SK-N-SH (cell line): ENCODE data around the gene COPS3. TPM values are rescaled to one million over a fixed set of nuclear protein-coding genes. Genes with fewer than 3 reads are reported as not detected.
A peak's percentile ranks its signal among the peaks of the same experiment; 100 is the strongest.
"Not testable (repeated sequence)": the region's sequence is repeated elsewhere in the genome, so short reads cannot be mapped to it uniquely, and the experiment has no call there.

Experiments
- CTCF ChIA-PET: fragments of 300-600, 350-600 bp; formaldehyde crosslinking; extraction: SDS; loops from one replicate; lab custom pipeline; 2021; lab: Yijun Ruan, JAX
- POLR2A ChIA-PET: fragments of 350-600 bp; sonication (Branson Sonifier 250); formaldehyde crosslinking; extraction: SDS; loops from one replicate; lab custom pipeline; 2020; ENCODE audit warnings: antibody characterized with exemption, inconsistent platforms; lab: Yijun Ruan, JAX
- DNase-seq: peaks from one replicate; pipeline ENCODE4 v3.0.0; 2012
- H2AFZ ChIP-seq: fragments of 200-600 bp; sonication (generic); 2 replicates; pipeline ENCODE4 v1.8.1; 2016; ENCODE audit warnings: antibody characterized with exemption, mild to moderate bottlenecking, low read depth
- H3F3A ChIP-seq: fragments of 200-600 bp; sonication (generic); replicated peaks from 2 replicates; pipeline ENCODE3; 2016; ENCODE audit warnings: antibody characterized with exemption, mild to moderate bottlenecking; ENCODE audit not compliant: insufficient read depth
- H3K27ac ChIP-seq, 2 experiments: fragments of 200-500 bp in 1 of 2; fragments of 200-600 bp in 1 of 2; sonication (Bioruptor generic) in 1 of 2; sonication (generic), shearing (Covaris generic) in 1 of 2; 2 replicates each; pipeline versions ENCODE4 v1.5.1 to v1.6.1; 2014 to 2016; ENCODE audit warnings: low read depth in 2 of 2, inconsistent platforms in 1 of 2, low read length in 1 of 2, mild to moderate bottlenecking in 1 of 2, mixed read lengths in 1 of 2
- H3K27me3 ChIP-seq: fragments of 200-600 bp; sonication (generic), shearing (Covaris generic); 2 replicates; pipeline ENCODE4 v1.6.1; 2016; ENCODE audit warnings: mixed run types; ENCODE audit not compliant: insufficient read depth
- H3K36me3 ChIP-seq, 2 experiments: fragments of 200-500 bp in 1 of 2; fragments of 200-600 bp in 1 of 2; sonication (Bioruptor generic) in 1 of 2; sonication (generic) in 1 of 2; replicated peaks in 1 of 2; 2 replicates each; pipeline versions ENCODE3 to v1.5.1; 2014 to 2016; ENCODE audit warnings: low read length in 1 of 2, mild to moderate bottlenecking in 1 of 2; ENCODE audit not compliant: insufficient read depth in 2 of 2, control insufficient read depth in 1 of 2
- H3K4me1 ChIP-seq, 2 experiments: fragments of 200-500 bp in 1 of 2; fragments of 200-600 bp in 1 of 2; sonication (Bioruptor generic) in 1 of 2; sonication (generic), shearing (Covaris generic) in 1 of 2; 2 replicates each; pipeline versions ENCODE4 v1.5.1 to v1.6.1; 2014 to 2016; ENCODE audit warnings: low read depth in 1 of 2, low read length in 1 of 2, mixed run types in 1 of 2; ENCODE audit not compliant: insufficient read depth in 2 of 2, control insufficient read depth in 1 of 2
- H3K4me2 ChIP-seq: fragments of 200-600 bp; sonication (generic), shearing (Covaris generic); 2 replicates; pipeline ENCODE4 v1.6.1; 2017; ENCODE audit warnings: mixed run types
- H3K4me3 ChIP-seq, 2 experiments: fragments of 200-500 bp in 1 of 2; fragments of 200-600 bp in 1 of 2; sonication (Bioruptor generic) in 1 of 2; sonication (generic), shearing (Covaris generic) in 1 of 2; 2 replicates each; pipeline versions ENCODE4 v1.5.1 to v1.8.1; 2014 to 2016; ENCODE audit warnings: low read depth in 2 of 2, inconsistent platforms in 1 of 2, low read length in 1 of 2, mild to moderate bottlenecking in 1 of 2, mixed read lengths in 1 of 2, moderate library complexity in 1 of 2
- H3K79me2 ChIP-seq: fragments of 200-600 bp; sonication (generic); 2 replicates; pipeline ENCODE4 v1.8.1; 2017; ENCODE audit warnings: mild to moderate bottlenecking; ENCODE audit not compliant: insufficient read depth
- H3K9ac ChIP-seq: fragments of 200-600 bp; sonication (generic); 2 replicates; pipeline ENCODE4 v1.6.1; 2017; ENCODE audit warnings: mixed run types
- H3K9me2 ChIP-seq: fragments of 200-600 bp; sonication (generic); 2 replicates; pipeline ENCODE4 v1.6.1; 2017; ENCODE audit warnings: mixed run types
- H3K9me3 ChIP-seq: fragments of 200-600 bp; sonication (generic); 2 replicates; pipeline ENCODE4 v1.6.1; 2017; ENCODE audit warnings: mixed run types, mild to moderate bottlenecking, moderate library complexity
- H4K20me1 ChIP-seq: fragments of 200-600 bp; sonication (generic); 2 replicates; pipeline ENCODE4 v1.6.1; 2017; ENCODE audit warnings: mild to moderate bottlenecking, mixed run types; ENCODE audit not compliant: insufficient read depth
- EP300 ChIP-seq, 2 experiments: IDR thresholded peaks; 2 replicates each; pipeline versions ENCODE4 v1.4.0 to v1.6.1; 2012; ENCODE audit warnings: borderline replicate concordance in 1 of 2, low read depth in 1 of 2, low read length in 1 of 2
- EZH2phosphoT487 ChIP-seq: fragments of 200-600 bp; sonication (generic); IDR thresholded peaks from 2 replicates; pipeline ENCODE4 v1.6.1; 2017; ENCODE audit warnings: low read depth, mixed run types, mild to moderate bottlenecking, antibody characterized with exemption, moderate library complexity, borderline replicate concordance
- FOSL2 ChIP-seq: IDR thresholded peaks from 2 replicates; pipeline ENCODE4 v1.4.0; 2012; ENCODE audit warnings: low read depth, mild to moderate bottlenecking, moderate library complexity, borderline replicate concordance
- GATA2 ChIP-seq: sonication (generic); formaldehyde crosslinking; IDR thresholded peaks from 2 replicates; pipeline ENCODE4 v1.5.0; 2020; ENCODE audit warnings: mild to moderate bottlenecking, missing genetic modification reagents
- JUND ChIP-seq: IDR thresholded peaks from 2 replicates; pipeline ENCODE4 v1.4.0; 2012
- MEF2A ChIP-seq: IDR thresholded peaks from 2 replicates; pipeline ENCODE4 v1.4.0; 2012; ENCODE audit warnings: low read depth, borderline replicate concordance
- MXI1 ChIP-seq: IDR thresholded peaks from 2 replicates; pipeline ENCODE4 v1.6.1; 2012; ENCODE audit warnings: mild to moderate bottlenecking, low read depth, low read length, improper control_type of control experiment
- NFIC ChIP-seq: IDR thresholded peaks from 2 replicates; pipeline ENCODE4 v1.4.0; 2012; ENCODE audit warnings: borderline replicate concordance
- POLR2AphosphoS5 ChIP-seq: IDR thresholded peaks from 2 replicates; pipeline ENCODE4 v1.6.1; 2012; ENCODE audit warnings: low read depth, low read length
- RAD21 ChIP-seq: IDR thresholded peaks from 2 replicates; pipeline ENCODE4 v1.6.1; 2012; ENCODE audit warnings: mild to moderate bottlenecking, low read length
- RCOR1 ChIP-seq: fragments of 150-350 bp; IDR thresholded peaks from 2 replicates; pipeline ENCODE4 v1.6.1; 2017; ENCODE audit warnings: antibody characterized with exemption, low read length
- RFX5 ChIP-seq: IDR thresholded peaks from 2 replicates; pipeline ENCODE4 v1.6.1; 2012; ENCODE audit warnings: mild to moderate bottlenecking, improper control_type of control experiment, low read length
- RXRA ChIP-seq: IDR thresholded peaks from 2 replicates; pipeline ENCODE4 v1.4.0; 2012; ENCODE audit warnings: low read depth, mild to moderate bottlenecking, borderline replicate concordance
- SMC3 ChIP-seq: IDR thresholded peaks from 2 replicates; pipeline ENCODE4 v1.6.1; 2012; ENCODE audit warnings: low read depth, low read length, improper control_type of control experiment
- TCF12 ChIP-seq: IDR thresholded peaks from 2 replicates; pipeline ENCODE4 v1.4.0; 2012
- TEAD4 ChIP-seq: IDR thresholded peaks from 2 replicates; pipeline ENCODE4 v1.4.0; 2012; ENCODE audit warnings: mild to moderate bottlenecking, borderline replicate concordance; ENCODE audit not compliant: insufficient read depth
- YY1 ChIP-seq: IDR thresholded peaks from 2 replicates; pipeline ENCODE4 v1.4.0; 2012; ENCODE audit warnings: low read depth, mild to moderate bottlenecking
- WGBS: methylation state at CpG from one replicate; pipeline ENCODE4 v1.1.6; 2017; ENCODE audit warnings: low lambda C conversion rate; 5-methylcytosine and 5-hydroxymethylcytosine counted together
- polyA plus RNA-seq, 3 experiments: library from polyadenylated mRNA; depleted of rRNA; stranded (reverse); fragments of >200 nt; gene quantifications; 2 replicates each; pipeline ENCODE4 v1.2.3, GENCODE V29; 2012
- TF ChIP-seq, protein P1 (sequence below): fragments of 200-600 bp; sonication (generic); IDR thresholded peaks from 2 replicates; pipeline ENCODE4 v1.6.1; 2017; ENCODE audit warnings: antibody characterized with exemption, mild to moderate bottlenecking, moderate library complexity
- TF ChIP-seq, protein P2 (sequence below): IDR thresholded peaks from 2 replicates; pipeline ENCODE4 v1.4.0; 2012; ENCODE audit warnings: low read depth

COPS3 gene
- polyA plus RNA-seq, 1 of the 3 experiments (the other 2 are of a cell fraction), result 64.8 TPM

DNA sequence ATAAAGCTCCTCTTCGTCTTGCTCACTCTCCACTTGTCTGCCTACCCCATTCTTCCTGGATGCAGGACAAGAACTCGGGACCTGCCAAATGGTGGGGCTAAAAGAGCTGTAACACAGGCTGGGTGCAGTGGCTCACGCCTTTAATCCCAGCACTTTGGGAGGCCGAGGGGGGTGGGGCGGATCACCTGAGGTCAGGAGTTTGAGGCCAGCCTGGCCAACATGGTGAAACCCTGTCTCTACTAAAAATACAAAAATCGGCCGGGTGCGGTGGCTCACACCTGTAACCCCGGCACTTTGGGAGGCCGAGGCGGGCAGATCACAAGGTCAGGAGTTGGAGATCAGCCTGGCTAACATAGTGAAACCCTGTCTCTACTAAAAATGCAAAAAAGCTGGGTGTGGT is 20.6 kb upstream of the COPS3 start:
- Histone ChIP-seq H3K4me1 (peaks cover 10 to 18% of the 10 kb centered on the region in 2 experiments; a peak in 3 of 4 replicates), H3F3A (peaks cover 16% of the 10 kb centered on the region)
- H4K20me1 ChIP-seq, POLR2A ChIA-PET, H3K4me2 ChIP-seq, H3K9me2 ChIP-seq, DNase-seq, H3K27ac ChIP-seq, H2AFZ ChIP-seq, H3K79me2 ChIP-seq, H3K36me3 ChIP-seq, H3K9me3 ChIP-seq, H3K4me3 ChIP-seq, H3K27me3 ChIP-seq, H3K9ac ChIP-seq: not testable (repeated sequence)
- 97% methylated on average over 11 of the region's 11 CpGs for WGBS
- CTCF ChIA-PET, result interaction anchor here (0.7 kb wide), 1 partner anchor 36 kb away, joined by 3 read pairs; no protein-coding TSS in a partner anchor

DNA sequence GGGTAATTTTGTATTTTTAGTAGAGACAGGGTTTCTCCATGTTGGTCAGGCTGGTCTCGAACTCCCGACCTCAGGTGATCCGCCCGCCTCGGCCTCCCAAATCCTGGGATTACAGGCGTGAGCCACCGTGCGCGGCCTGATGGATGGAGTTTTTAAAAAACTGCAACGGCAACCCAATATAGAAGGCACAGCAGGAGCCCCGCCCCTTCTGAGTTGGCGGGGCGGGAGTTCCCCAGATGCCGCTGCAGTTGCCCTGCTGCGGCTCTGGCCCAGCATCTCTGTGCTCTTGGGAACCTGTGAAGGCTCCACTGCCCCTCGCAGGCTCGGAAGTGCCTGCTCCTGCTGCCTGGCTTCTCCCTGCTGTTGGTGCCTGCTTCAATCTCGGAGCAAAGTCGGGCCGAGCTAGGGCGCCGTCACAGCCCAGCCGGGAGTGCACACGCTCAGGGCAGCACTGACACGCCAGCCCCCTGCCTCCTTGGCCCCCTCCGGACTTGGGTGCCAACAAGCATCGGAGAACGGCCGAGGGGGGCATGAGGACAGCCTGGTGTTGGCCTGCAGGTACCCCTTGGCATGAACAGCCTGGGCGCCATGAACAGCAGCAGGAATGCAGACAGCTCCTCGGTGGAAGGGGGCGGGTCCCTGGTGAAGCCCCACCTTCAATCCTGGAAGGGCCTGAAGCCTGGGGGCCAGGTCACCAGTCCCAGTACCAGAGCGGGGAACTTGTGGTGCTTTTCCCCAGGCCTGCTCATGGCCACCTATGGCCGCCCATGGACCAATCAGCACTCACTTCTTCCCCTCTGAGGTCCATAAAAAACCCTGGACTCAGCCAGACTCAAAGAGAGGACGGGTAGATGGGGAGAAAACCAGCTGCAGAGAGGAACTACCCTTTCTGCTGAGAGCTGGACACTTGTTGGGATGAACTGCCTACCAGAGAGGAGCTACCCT is 19.9 kb upstream of the COPS3 start:
- CTCF ChIA-PET, result interaction anchor here (0.7 kb wide), 1 partner anchor 36 kb away, joined by 3 read pairs; no protein-coding TSS in a partner anchor

DNA sequence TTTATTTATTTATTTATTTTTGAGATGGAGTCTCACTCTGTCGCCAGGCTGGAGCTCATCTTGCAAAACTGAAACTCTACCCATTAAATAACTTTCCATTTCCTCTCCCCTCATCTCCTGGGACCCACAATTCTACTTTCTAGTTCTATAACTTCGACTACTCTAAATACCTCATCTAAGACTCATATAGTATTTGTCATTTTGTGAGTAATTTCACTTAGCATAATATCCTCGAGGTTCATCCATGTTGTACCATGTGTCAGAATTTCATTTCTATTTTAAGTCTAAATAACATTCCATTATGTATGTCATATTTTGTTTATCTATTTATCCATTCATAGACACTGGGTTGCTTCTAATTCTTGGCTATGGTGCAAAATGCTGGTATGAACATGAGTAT is 17.1 kb upstream of the COPS3 start:
- Histone ChIP-seq H2AFZ (no peak overlapping the region), H3K9me3 (no peaks in the 10 kb centered on the region), H3K27ac (peak overlapping the region in 1 of 2 experiments; percentile 45; a peak in 2 of 4 replicates), H3K36me3 (no peaks in the 10 kb centered on the region), H3K27me3 (no peaks in the 10 kb centered on the region), H3K79me2 (no peaks in the 10 kb centered on the region), H3K9ac (no peak overlapping the region), H3K4me1 (peaks cover 0 to 9% of the 10 kb centered on the region in 2 experiments; a peak in 1 of 4 replicates), H3F3A (peaks cover 22% of the 10 kb centered on the region), H3K4me3 (no peak overlapping the region), H3K9me2 (no peaks in the 10 kb centered on the region), H4K20me1 (no peaks in the 10 kb centered on the region), H3K4me2 (no peak overlapping the region)
- ChIA-PET CTCF (no interaction called here), POLR2A (no interaction called here)
- TF ChIP-seq MEF2A, result no peak
- TF ChIP-seq RFX5, result no peak
- TF ChIP-seq TCF12, result no peak
- no peak for TF ChIP-seq MXI1
- TF ChIP-seq FOSL2, result no peak
- TF ChIP-seq, protein P1, sequence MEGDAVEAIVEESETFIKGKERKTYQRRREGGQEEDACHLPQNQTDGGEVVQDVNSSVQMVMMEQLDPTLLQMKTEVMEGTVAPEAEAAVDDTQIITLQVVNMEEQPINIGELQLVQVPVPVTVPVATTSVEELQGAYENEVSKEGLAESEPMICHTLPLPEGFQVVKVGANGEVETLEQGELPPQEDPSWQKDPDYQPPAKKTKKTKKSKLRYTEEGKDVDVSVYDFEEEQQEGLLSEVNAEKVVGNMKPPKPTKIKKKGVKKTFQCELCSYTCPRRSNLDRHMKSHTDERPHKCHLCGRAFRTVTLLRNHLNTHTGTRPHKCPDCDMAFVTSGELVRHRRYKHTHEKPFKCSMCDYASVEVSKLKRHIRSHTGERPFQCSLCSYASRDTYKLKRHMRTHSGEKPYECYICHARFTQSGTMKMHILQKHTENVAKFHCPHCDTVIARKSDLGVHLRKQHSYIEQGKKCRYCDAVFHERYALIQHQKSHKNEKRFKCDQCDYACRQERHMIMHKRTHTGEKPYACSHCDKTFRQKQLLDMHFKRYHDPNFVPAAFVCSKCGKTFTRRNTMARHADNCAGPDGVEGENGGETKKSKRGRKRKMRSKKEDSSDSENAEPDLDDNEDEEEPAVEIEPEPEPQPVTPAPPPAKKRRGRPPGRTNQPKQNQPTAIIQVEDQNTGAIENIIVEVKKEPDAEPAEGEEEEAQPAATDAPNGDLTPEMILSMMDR, result no peak
- no peak for TF ChIP-seq RCOR1
- no peak for TF ChIP-seq GATA2 (CRISPR knock-in tag)
- no peak for TF ChIP-seq JUND
- no peak for TF ChIP-seq EZH2phosphoT487
- TF ChIP-seq SMC3, result no peak
- no peak for TF ChIP-seq POLR2AphosphoS5
- TF ChIP-seq, protein P2, sequence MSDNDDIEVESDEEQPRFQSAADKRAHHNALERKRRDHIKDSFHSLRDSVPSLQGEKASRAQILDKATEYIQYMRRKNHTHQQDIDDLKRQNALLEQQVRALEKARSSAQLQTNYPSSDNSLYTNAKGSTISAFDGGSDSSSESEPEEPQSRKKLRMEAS, result no peak
- TF ChIP-seq RXRA, result no peak
- TF ChIP-seq TEAD4, result no peak
- no peak for TF ChIP-seq RAD21
- TF ChIP-seq YY1, result no peak
- 49% methylated on average over 3 of the region's 3 CpGs for WGBS
- no peak for DNase-seq

More for the DNA sequence above, 19.9 kb upstream of the COPS3 start:
- H3F3A ChIP-seq, result peaks cover 22% of the 10 kb centered on the region
- H3K27ac ChIP-seq, result no peak overlapping the region
- no peaks in the 10 kb centered on the region for H3K36me3 ChIP-seq
- POLR2A ChIA-PET, result no interaction called here
- 75% methylated on average over 14 of the region's 35 CpGs for WGBS
- H3K9me2 ChIP-seq, result no peaks in the 10 kb centered on the region
- H3K4me2 ChIP-seq, result no peak overlapping the region
- H3K79me2 ChIP-seq, result no peaks in the 10 kb centered on the region
- no peaks in the 10 kb centered on the region for H3K27me3 ChIP-seq
- H2AFZ ChIP-seq, result no peak overlapping the region
- no peaks in the 10 kb centered on the region for H4K20me1 ChIP-seq
- TF ChIP-seq JUND, result no peak
- TF ChIP-seq NFIC, result no peak
- no peak for TF ChIP-seq EP300 (IDR thresholded peaks at IDR 0.05; ENCODE audit: borderline replicate concordance in 1 of 2, low read depth in 1 of 2, low read length in 1 of 2)
- TF ChIP-seq, all 33 proteins: peak for 0
- Histone ChIP-seq H3K4me1 (peaks cover 16 to 18% of the 10 kb centered on the region in 2 experiments; a peak in 3 of 4 replicates), H3K4me3 (no peak overlapping the region), H3K9ac (no peak overlapping the region), H3K9me3 (no peaks in the 10 kb centered on the region)
- no peak for DNase-seq
